GM18526 (cell line): ENCODE data around the gene RIT1.

Experiments
- POLR2A ChIP-seq: IDR thresholded peaks from 3 replicates; pipeline ENCODE4 v1.6.1; 2011; ENCODE audit not compliant: insufficient read length; ENCODE audit errors: extremely low read depth

The RIT1 gene

DNA sequence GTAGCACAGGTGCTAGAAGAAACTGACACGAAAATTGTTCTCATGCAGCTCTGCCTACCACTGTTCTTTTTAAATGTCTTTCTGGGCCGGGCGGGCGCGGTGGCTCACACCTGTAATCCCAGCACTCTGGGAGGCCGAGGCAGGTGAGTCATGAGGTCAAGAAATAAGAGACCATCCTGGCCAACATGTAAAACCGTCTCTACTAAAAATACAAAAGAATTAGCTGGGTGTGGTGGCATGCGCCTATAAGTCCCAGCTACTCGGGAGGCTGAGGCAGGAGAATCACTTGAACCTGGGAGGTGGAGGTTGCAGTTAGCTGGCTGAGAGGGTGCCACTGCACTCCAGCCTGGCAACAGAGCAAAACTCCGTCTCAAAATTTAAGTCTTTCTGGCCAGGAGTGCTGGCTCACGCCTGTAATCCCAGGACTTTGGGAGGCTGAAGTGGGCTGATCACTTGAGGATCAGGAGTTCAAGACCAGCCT, 947 bp upstream of the RIT1 start:
- no peak for TF ChIP-seq POLR2A

- no peak for TF ChIP-seq POLR2A
These were observed 478 bp downstream of the RIT1 start for GRCh38 chr1:155910621-155911121.

GRCh38 chr1:155909894-155910293, 1.3 kb downstream of the RIT1 start:
- no peak for TF ChIP-seq POLR2A

GRCh38 chr1:155904261-155904660, 6.9 kb downstream of the RIT1 start:
- no peak for TF ChIP-seq POLR2A

DNA sequence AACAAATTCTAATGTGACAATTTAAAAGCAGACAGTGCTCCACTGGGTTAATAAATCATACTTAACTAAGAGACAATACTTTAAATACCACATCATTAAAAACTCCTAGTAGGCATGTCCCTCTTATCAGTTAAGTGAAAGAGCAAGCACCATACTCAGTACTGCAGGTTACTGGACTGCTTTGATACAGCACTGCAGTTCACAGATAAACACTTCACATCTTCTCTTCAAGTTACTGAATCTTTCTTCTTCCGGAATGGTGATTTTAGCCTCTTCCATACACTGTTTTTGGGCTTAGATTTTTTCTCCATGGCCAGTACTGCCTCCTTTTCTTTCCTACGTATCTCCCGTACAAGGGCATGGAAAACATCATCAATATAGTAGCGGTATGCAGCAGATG, 11.0 kb downstream of the RIT1 start:
- TF ChIP-seq POLR2A: no peak

DNA sequence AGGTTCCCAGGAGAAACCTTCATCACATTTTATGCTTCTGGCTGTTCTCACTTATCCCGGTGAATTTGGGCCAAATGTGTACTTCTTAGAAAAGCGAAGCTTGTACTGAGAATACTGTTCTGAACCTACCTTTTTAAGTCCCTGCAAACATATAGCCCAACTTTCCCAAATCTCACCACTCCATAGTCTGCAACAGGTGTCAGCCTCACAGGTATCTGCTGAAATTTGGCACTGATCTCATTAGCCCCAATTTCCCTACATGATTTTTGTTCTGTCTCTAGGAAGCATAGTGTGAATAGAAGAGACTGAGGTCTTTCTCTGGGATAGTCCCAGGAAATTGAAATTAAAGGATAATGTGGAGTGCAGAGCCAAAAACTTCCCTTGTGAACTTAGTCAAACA, 11.5 kb downstream of the RIT1 start:
- TF ChIP-seq POLR2A: no peak

DNA sequence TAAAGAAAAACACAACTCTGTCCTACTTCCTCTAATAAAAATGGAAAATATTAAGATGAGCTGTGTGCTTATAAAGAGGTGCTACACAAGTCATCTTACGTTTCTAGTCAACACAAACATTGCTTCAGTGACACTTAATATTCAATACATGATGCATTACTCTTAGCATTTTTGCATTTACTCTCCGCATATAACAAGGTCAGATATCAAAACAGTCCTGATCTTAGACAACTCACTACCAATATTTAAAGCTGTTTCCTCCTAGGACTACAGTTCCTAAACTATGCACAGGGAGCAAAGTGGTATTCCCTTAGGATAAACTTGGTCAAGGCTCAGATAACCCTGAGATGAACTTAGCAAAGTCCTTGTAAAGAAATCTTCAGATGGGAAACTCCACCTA, 12.3 kb downstream of the RIT1 start:
- TF ChIP-seq POLR2A: no peak

- no peak for TF ChIP-seq POLR2A
These were observed 13.4 kb downstream of the RIT1 start for GRCh38 chr1:155897746-155898145.

- TF ChIP-seq POLR2A: no peak
These were observed 17.6 kb downstream of the RIT1 start for GRCh38 chr1:155893389-155894142.

DNA sequence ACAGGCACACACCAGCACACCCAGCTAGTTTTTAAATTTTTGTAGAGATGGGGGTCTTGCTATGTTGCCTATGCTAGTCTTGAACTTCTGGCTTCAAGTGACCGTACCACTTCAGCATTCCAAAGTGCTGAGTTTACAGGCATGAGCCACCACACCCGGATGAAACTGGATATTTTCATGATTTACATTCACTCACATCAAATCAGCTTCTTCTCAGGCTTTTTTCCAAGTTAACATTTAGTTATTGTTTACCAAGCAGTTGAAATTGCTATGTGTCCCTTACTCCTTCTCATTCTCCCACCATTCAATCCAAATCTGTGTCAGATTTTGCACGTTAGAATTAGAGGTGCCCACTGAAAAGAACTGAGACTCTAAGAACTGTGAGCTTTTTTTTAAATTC, 18.4 kb downstream of the RIT1 start:
- no peak for TF ChIP-seq POLR2A

DNA sequence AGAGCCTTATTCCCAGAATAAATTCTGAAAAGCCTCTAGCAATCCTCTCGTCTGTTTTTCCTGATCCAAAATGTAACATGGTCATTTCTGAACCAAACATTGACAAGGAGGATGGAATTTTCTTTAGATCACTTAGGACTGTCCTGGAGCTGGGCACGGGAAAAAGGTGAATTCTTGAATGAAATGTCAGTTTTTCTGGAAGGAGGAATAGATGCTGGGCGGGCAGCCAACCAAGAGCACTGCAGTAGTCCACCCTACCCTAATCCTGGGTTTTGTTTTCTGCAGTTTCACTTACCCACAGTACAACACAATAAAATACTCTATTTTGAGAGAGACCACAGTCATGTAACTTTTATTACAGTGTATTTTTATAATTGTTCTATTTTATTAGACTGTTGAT, 20.9 kb downstream of the RIT1 start:
- TF ChIP-seq POLR2A: no peak

- no peak for TF ChIP-seq POLR2A
These were observed 21.6 kb downstream of the RIT1 start for GRCh38 chr1:155889566-155889965.

GRCh38 chr1:155888481-155888880, 22.7 kb downstream of the RIT1 start:
- no peak for TF ChIP-seq POLR2A

DNA sequence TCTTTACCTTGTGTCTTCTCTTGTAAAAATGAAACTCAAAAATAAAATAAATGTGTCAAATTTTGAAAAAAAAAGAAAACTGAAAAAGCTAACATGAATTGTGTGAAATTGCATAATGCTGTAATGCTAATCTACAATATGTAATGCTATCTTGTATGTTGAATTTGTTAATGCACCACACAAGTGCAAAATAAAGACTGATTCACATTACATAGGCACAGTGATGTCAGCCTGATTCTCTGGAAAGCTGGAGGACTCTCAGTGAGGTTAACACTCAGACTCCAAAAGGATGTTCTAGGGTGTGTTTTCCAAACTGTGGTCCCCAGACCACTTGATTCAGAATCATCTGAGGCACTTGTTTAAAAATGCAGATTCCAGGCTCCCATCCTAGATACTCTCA, 26.2 kb downstream of the RIT1 start:
- no peak for TF ChIP-seq POLR2A

GRCh38 chr1:155884031-155884960, 26.9 kb downstream of the RIT1 start:
- no peak for TF ChIP-seq POLR2A

GRCh38 chr1:155882766-155883165, 28.4 kb downstream of the RIT1 start:
- no peak for TF ChIP-seq POLR2A
